DOHH2 (cell line): ENCODE data around the gene AKR1B15.

Experiments used
- EZH2phosphoT487 ChIP-seq: fragments of 200-600 bp; sonication (generic); IDR thresholded peaks from 2 replicates; pipeline ENCODE4 v1.6.1; 2017; ENCODE audit warnings: borderline replicate concordance, mild to moderate bottlenecking, antibody characterized with exemption, low read length, moderate library complexity, mixed read lengths
- TF ChIP-seq, protein P1 (sequence below): fragments of 200-600 bp; sonication (generic); IDR thresholded peaks from one replicate; pipeline ENCODE4 v1.5.1; 2014; ENCODE audit warnings: antibody characterized with exemption, mild to moderate bottlenecking, low read depth, low read length; ENCODE audit not compliant: poor library complexity, severe bottlenecking

DNA sequence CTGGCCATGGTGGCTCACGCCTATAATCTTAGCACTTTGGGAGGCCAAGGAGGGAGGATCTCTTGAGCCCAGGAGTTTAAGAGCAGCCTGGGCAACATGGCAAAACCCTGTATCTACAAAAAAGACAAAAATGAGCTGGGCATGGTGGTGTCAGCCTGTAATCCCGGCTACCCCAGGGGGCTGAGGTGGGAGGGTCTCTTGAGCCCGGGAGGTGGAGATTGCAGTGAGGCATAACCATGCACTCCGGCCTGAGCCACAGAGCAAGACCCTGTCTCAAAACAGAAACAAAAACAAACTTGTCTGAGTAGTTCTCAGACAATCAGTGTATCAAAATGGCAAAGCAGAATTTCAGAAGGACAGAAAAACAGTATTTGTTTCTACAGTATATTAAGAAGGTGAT lies 52.5 kb downstream of the AKR1B15 start:
- TF ChIP-seq, protein P1, sequence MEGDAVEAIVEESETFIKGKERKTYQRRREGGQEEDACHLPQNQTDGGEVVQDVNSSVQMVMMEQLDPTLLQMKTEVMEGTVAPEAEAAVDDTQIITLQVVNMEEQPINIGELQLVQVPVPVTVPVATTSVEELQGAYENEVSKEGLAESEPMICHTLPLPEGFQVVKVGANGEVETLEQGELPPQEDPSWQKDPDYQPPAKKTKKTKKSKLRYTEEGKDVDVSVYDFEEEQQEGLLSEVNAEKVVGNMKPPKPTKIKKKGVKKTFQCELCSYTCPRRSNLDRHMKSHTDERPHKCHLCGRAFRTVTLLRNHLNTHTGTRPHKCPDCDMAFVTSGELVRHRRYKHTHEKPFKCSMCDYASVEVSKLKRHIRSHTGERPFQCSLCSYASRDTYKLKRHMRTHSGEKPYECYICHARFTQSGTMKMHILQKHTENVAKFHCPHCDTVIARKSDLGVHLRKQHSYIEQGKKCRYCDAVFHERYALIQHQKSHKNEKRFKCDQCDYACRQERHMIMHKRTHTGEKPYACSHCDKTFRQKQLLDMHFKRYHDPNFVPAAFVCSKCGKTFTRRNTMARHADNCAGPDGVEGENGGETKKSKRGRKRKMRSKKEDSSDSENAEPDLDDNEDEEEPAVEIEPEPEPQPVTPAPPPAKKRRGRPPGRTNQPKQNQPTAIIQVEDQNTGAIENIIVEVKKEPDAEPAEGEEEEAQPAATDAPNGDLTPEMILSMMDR: no peak
- no peak for TF ChIP-seq EZH2phosphoT487
